ENCODE results near the gene TPMT. TPM values are rescaled to one million over a fixed set of nuclear protein-coding genes. Genes with fewer than 3 reads are reported as not detected.

The TPMT gene
- total RNA-seq, 4 donors from 2014 or later, result 16.3 to 50.8 (median 26.4) TPM

GRCh38 chr6:18101873-18102272 lies 53.0 kb downstream of the TPMT start:
- no peak overlapping the region for H3K27ac ChIP-seq
- H3K27me3 ChIP-seq, result no peaks in the 10 kb centered on the region
- H3K36me3 ChIP-seq, result no peaks in the 10 kb centered on the region
- TF ChIP-seq POLR2A (IDR thresholded peaks at IDR 0.05), result no peak
- TF ChIP-seq CTCF (IDR thresholded peaks at IDR 0.05), result no peak
- peaks cover 0 to 3% (median 0%) of the 10 kb centered on the region in 4 donors for H3K9me3 ChIP-seq
- no peak for DNase-seq
- H3K4me1 ChIP-seq, result no peaks in the 10 kb centered on the region
- no peak overlapping the region for H3K4me3 ChIP-seq

GRCh38 chr6:18101271-18101670 lies 53.6 kb downstream of the TPMT start:
- Histone ChIP-seq H3K4me1 (no peaks in the 10 kb centered on the region), H3K27ac (no peak overlapping the region), H3K9me3 (no peaks in the 10 kb centered on the region), H3K36me3 (no peaks in the 10 kb centered on the region), H3K27me3 (no peaks in the 10 kb centered on the region), H3K4me3 (no peak overlapping the region)
- no peak for TF ChIP-seq CTCF (IDR thresholded peaks at IDR 0.05)
- no peak for TF ChIP-seq POLR2A (IDR thresholded peaks at IDR 0.05)
- DNase-seq, result no peak

DNA sequence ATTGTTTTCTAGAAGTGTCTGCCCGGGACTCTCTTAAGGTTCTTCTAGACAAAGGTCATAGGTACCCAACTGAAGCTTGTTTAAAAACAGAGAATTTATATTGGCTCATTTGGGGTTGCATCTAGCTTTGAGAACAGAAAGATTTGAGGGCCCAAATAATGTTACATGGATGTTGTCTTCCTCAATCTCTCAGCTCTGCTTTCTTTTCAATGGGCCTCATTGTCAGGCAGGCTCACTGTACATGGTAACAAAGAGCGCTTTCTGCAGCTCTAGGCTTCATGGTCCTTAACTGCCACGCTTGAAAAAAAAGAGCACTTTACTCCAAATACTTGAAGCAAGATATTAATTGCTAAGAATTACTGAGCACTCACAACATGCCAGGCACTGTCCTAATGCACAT lies 54.6 kb downstream of the TPMT start:
- H3K4me1 ChIP-seq, result no peaks in the 10 kb centered on the region
- no peak overlapping the region for H3K4me3 ChIP-seq
- H3K9me3 ChIP-seq, result no peaks in the 10 kb centered on the region
- no peak for TF ChIP-seq CTCF (IDR thresholded peaks at IDR 0.05)
- TF ChIP-seq POLR2A (IDR thresholded peaks at IDR 0.05), result no peak
- no peaks in the 10 kb centered on the region for H3K27me3 ChIP-seq
- no peak overlapping the region for H3K27ac ChIP-seq
- H3K36me3 ChIP-seq, result no peaks in the 10 kb centered on the region
- no peak for DNase-seq

GRCh38 chr6:18099511-18099910 lies 55.4 kb downstream of the TPMT start:
- H3K4me3 ChIP-seq, result no peak overlapping the region
- H3K9me3 ChIP-seq, result no peaks in the 10 kb centered on the region
- H3K27ac ChIP-seq, result no peak overlapping the region
- no peaks in the 10 kb centered on the region for H3K36me3 ChIP-seq
- H3K4me1 ChIP-seq, result no peaks in the 10 kb centered on the region
- DNase-seq, result no peak
- TF ChIP-seq POLR2A (IDR thresholded peaks at IDR 0.05) (no peak), CTCF (IDR thresholded peaks at IDR 0.05) (no peak)
- no peaks in the 10 kb centered on the region for H3K27me3 ChIP-seq

DNA sequence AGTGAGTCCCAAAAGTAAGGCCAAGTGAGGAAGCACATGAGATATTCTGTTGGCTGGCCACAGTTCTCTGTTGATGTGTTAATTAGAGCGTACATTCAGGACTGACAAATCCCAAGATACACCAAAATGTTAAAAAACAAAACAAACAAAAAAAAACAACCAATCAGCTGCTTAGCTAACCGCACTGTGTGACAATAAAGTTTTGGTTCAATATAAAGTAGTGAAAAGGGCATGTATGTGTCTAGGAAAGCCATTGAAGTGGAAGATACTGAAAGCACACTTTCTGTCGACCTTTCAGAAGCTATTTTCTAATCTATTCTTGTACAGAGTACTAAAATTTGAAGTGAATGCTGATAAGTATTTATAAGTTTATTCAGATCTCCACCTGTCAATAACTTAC lies 58.5 kb downstream of the TPMT start:
- DNase-seq, result no peak
- H3K27ac ChIP-seq, result no peak overlapping the region
- no peaks in the 10 kb centered on the region for H3K36me3 ChIP-seq
- no peak overlapping the region for H3K4me3 ChIP-seq
- no peaks in the 10 kb centered on the region for H3K9me3 ChIP-seq
- TF ChIP-seq POLR2A (IDR thresholded peaks at IDR 0.05) (no peak), CTCF (IDR thresholded peaks at IDR 0.05) (no peak)
- no peaks in the 10 kb centered on the region for H3K27me3 ChIP-seq
- no peaks in the 10 kb centered on the region for H3K4me1 ChIP-seq

DNA sequence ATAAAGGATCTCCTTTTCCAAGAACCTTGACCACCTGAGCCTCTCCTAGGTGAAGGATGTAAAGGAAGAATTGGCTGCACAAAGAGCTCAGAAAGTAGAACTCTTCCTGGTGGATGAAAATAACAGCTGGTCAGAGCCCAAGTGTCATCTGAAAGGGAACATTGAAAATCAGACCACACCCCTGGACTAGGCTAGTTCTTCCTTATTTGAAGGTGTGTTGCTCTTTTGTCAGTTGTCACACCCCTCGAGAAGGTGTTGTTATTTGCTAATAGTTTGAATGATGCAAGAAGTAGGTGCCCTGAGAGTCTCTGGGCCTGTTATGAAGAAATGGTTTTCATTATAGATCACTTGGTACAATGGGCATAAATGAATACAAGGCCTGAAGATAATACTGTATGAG lies 63.5 kb downstream of the TPMT start:
- DNase-seq, result no peak
- Histone ChIP-seq H3K27ac (no peak overlapping the region), H3K4me3 (no peak overlapping the region), H3K9me3 (no peaks in the 10 kb centered on the region), H3K27me3 (no peaks in the 10 kb centered on the region), H3K36me3 (no peaks in the 10 kb centered on the region), H3K4me1 (no peaks in the 10 kb centered on the region)
- TF ChIP-seq POLR2A (IDR thresholded peaks at IDR 0.05) (no peak), CTCF (IDR thresholded peaks at IDR 0.05) (no peak)

All from Peyer's patch (tissue), 4 donors.